Measurements from ENCODE around the gene CYTH1.
"Not testable (repeated sequence)": the region's sequence is repeated elsewhere in the genome, so short reads cannot be mapped to it uniquely, and the experiment has no call there.

The CYTH1 gene

GRCh38 chr17:78683408-78683961 lies 98.6 kb downstream of the CYTH1 start:
- intact Hi-C loops (cut with DNase I), result no loop called here
- peak in 1 of 42 donors; percentile 5 for DNase-seq

GRCh38 chr17:78682363-78682762 lies 99.7 kb downstream of the CYTH1 start:
- DNase-seq, result no peak
- intact Hi-C loops (cut with DNase I), result no loop called here

- no peak for DNase-seq
- intact Hi-C loops (cut with DNase I), result no loop called here
Observed at GRCh38 chr17:78680436-78680835, 101.6 kb downstream of the CYTH1 start.

GRCh38 chr17:78679495-78680395 lies 102.3 kb downstream of the CYTH1 start:
- intact Hi-C loops (cut with DNase I), result no loop called here
- DNase-seq, result no peak

- intact Hi-C loops (cut with DNase I), result no loop called here
- peak in 1 of 42 donors; percentile 20 for DNase-seq
Observed at GRCh38 chr17:78678711-78679110, 103.4 kb downstream of the CYTH1 start.

GRCh38 chr17:78678222-78678557 lies 103.9 kb downstream of the CYTH1 start:
- no peak for DNase-seq
- intact Hi-C loops (cut with DNase I), result no loop called here

- peak in 39 of 42 donors; percentile 12 to 86 (median 61) for DNase-seq
- intact Hi-C loops (cut with DNase I), result no loop called here
Observed at GRCh38 chr17:78677303-78678221, 104.5 kb downstream of the CYTH1 start.

- DNase-seq, result peak in 3 of 42 donors; percentile 3 to 18 (median 7)
- intact Hi-C loops (cut with DNase I), result no loop called here
Observed at GRCh38 chr17:78676412-78677302, 105.4 kb downstream of the CYTH1 start.

GRCh38 chr17:78675836-78676235 lies 106.2 kb downstream of the CYTH1 start:
- DNase-seq, result peak in 1 of 42 donors; percentile 7
- intact Hi-C loops (cut with DNase I), result no loop called here

GRCh38 chr17:78675316-78675616 lies 106.8 kb downstream of the CYTH1 start:
- intact Hi-C loops (cut with DNase I), result no loop called here
- peak in 2 of 42 donors; percentile 13 to 26 for DNase-seq

- peak in 2 of 42 donors; percentile 14 to 35 for DNase-seq
- intact Hi-C loops (cut with DNase I), result no loop called here
Observed at GRCh38 chr17:78674595-78675315, 107.3 kb downstream of the CYTH1 start.

- intact Hi-C loops (cut with DNase I), result no loop called here
- DNase-seq, result peak in 2 of 42 donors; percentile 14 to 29
Observed at GRCh38 chr17:78674156-78674555, 107.9 kb downstream of the CYTH1 start.

GRCh38 chr17:78673395-78673794 lies 108.7 kb downstream of the CYTH1 start:
- DNase-seq, result peak in 4 of 42 donors; percentile 18 to 40 (median 29)
- intact Hi-C loops (cut with DNase I), result no loop called here

GRCh38 chr17:78672871-78673371 lies 109.2 kb downstream of the CYTH1 start:
- intact Hi-C loops (cut with DNase I), result no loop called here
- peak in 4 of 42 donors; percentile 17 to 46 (median 32) for DNase-seq

- intact Hi-C loops (cut with DNase I), result no loop called here
- peak in 4 of 42 donors; percentile 5 to 21 (median 10) for DNase-seq
Observed at GRCh38 chr17:78672005-78672404, 110.1 kb downstream of the CYTH1 start.

- intact Hi-C loops (cut with DNase I), result not testable (repeated sequence)
Observed at GRCh38 chr17:78671726-78672001, 110.4 kb downstream of the CYTH1 start.

GRCh38 chr17:78670850-78671725 lies 111.0 kb downstream of the CYTH1 start:
- intact Hi-C loops (cut with DNase I), result no loop called here
- peak in 3 of 42 donors; percentile 2 to 32 (median 14) for DNase-seq

More at GRCh38 chr17:78671726-78672001, 110.4 kb downstream of the CYTH1 start:
- DNase-seq, result not testable (repeated sequence)
